GM15510 (cell line): ENCODE measurements around the gene ACSF3.

Source experiments
- POLR2A ChIP-seq: IDR thresholded peaks from 3 replicates; pipeline ENCODE4 v1.6.1; 2011; ENCODE audit warnings: borderline replicate concordance; ENCODE audit not compliant: insufficient read length; ENCODE audit errors: extremely low read depth

The ACSF3 gene

GRCh38 chr16:89096042-89096717 is 2.5 kb downstream of the ACSF3 start:
- no peak for TF ChIP-seq POLR2A

DNA sequence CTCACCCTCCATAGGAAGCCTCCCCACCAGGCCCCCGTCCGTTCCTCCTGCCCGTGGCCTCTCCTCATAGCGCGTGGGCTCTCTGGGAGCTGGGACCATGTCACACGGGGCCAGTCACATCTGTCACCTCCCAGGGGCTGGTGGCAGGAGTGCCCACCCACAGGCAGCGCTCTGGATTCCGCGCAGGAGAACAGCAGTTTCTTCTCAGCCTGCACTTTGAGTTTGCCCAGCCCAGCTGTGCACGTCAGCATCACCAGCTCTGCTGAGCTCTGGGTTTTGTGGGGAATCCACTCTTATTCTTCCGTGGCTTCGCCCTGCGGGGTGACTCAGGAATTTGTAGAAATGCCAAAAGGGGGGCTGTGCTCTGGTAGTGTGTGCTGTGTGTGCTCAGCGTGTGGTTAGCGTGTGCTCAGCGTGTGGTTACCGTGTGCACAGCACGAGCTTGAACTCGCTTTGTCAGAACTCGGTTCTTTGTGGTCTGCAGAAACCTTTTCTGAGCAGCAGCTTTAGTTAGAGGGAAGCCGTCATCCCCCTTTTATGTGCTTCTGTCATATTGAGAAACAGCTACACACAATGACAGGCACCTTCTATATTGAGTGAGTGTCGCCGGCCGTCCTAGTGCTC is 3.2 kb downstream of the ACSF3 start:
- TF ChIP-seq POLR2A: no peak

DNA sequence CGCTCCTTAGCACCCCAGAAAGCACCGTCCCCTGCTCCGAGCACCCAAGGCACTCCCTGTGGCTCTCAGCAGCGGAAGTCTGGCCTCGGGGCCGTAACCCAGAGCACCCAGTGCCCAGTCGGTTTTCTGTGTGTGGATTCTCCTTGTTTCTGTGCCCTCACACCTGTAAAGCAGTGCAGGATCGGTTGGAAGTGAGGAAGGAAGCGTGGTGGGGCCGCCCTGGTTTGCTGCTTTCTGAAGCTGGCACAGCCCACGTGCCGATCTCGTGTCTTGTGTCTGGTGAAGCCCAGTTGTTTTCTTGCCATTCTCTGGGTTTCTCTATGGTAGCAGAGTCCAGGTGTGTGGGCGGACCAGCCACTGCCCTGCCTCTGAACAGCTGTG is 3.7 kb downstream of the ACSF3 start:
- TF ChIP-seq POLR2A: no peak

DNA sequence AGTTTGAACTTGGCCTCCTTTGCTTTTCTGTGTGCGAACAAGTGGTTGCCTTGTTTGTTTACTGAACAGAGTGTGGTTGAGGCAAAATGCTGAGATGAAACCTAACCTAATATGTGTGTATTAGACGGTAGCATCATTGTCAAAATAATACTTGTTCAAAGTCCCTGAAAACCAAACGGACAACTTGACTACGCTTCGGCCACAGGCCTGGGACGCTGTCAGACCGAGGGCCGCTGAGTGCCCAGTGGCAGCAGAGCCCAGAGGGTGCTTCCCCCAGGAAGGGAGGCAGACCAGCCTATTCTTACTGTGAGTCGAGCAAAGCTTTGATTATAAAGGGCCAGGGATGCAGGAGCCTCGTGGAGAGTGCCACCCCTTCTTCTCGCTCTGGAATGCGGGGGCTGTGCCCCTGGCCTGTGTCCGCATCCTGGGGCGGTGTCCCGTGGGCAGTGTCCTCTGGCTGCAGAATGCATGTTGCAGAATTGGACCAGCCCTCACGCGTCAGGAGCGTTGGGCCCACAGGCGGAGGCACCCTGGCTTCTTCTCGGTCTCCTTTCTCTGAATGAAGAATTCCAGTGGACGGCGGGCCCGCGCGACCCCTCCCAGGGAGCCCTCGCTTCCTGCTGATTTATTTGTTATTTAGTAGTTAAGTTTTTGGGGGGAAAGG is 5.2 kb downstream of the ACSF3 start:
- no peak for TF ChIP-seq POLR2A

DNA sequence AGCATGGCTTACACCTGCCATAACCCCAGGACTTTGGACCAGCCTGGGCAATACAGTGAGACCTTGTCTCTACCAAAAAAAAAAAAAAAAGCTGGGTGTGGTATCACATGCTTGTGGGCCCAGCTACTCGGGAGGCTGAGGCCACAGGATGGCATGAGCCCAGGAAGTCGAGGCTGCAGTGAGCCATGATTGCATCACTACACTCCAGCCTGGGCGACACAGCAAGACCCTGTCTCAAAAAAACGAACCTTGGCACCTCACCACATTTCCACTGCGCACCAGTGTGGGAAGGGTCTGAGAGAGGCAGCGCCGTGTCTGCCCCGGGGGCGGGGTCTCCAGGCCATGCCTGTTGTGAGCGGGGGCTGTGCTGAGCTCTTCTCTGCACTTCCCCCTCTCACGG is 6.3 kb downstream of the ACSF3 start:
- no peak for TF ChIP-seq POLR2A

- no peak for TF ChIP-seq POLR2A
Observed at GRCh38 chr16:89100601-89101302, 7.1 kb downstream of the ACSF3 start.

DNA sequence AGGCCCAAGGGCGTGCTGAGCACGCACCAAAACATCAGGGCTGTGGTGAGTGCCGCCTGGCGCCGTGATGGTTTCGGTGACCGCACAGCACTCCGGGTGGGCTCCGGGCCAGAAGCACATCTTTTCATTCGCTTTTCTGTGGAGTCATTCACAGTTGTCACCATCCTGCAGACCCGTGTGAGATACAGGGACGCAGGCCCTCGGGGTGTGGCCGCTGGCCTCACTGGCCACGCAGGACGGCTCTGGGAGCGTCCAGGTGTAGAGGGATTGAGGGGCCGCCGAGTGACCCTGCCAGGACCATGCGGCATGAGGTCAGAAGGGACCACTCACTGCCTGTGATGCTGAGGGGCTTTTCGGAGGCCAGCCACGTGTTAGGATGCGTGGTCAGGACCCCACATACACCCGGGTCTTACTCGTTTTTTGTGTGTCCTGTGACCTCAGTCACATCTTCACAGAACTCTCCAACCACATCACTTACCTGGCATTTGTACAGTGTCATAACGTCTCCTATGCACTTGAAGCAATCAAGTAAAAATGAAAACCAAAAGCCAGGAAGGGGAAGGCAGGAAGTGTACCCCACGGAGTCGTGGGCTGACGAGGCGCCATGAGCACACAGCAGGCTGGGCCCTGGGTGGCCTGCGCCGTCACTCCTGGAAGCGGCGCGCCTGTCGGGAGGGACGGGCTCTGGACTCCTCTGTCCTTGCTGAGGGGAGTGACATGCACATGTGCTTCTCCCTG is 7.8 kb downstream of the ACSF3 start:
- TF ChIP-seq POLR2A: no peak

- no peak for TF ChIP-seq POLR2A
Observed at GRCh38 chr16:89102041-89102471, 8.4 kb downstream of the ACSF3 start.

DNA sequence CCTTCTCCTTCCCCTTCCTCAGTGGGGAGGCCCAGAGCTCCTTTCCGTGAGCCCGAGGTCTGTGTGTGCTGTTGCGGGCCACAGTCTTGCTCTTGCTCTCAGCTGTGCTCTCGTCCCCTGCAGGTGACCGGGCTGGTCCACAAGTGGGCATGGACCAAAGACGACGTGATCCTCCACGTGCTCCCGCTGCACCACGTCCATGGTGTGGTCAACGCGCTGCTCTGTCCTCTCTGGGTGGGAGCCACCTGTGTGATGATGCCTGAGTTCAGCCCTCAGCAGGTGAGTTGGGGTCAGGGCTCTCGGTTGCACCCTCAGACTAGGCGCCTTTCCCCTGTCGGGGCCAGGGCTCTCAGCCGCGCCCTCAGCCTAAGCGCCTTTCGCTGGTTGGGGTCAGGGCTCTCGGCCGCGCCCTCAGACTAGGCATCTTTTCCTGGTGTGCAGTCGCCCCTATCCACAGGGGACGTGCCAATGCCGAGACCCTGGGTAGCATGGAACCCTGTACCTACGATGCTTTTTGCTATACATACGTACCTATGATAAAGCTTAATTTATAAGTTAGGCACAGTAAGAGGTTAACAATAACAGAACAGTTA is 8.9 kb downstream of the ACSF3 start:
- no peak for TF ChIP-seq POLR2A

GRCh38 chr16:89103156-89103555 is 9.5 kb downstream of the ACSF3 start:
- no peak for TF ChIP-seq POLR2A

DNA sequence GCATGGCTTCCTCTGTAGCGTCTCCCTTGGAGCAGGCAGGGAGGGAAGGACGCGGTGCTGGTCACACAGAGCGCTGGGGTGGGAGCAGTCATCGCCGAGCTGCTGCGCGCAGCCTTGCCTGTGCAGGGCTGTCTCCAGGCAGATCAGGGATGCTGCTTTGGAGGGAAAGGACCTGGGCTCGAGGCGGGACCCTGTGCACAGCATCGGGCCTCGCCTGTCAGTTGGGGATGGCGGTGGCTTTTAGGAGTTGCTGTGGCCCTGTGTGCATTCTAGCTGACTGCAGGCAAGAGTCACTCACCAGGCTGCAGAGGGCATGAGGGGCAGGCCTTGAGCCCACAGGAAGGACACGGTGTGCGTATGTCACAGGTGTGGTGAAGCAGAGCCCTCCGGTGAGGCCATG is 10.1 kb downstream of the ACSF3 start:
- TF ChIP-seq POLR2A: no peak

DNA sequence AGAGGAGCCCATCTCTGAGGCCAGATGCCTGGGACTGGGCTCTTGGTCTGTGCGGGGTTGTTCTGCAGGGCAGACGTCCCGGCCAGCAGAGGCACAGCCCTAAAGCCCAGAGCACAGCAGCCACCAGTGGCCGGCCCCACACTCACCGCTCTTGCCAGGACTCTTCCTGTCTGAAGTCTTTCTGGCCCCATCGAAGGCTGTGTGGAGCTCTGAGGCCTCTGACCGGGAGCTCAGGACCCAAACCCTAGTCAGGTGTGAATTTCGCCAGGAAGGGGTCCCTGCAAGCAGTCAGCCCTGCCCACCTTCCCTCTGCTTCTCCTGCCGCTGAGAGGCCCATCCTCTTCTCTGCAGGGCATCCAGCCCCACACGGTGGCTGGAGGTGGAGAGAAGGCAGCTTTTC is 10.7 kb downstream of the ACSF3 start:
- no peak for TF ChIP-seq POLR2A

- no peak for TF ChIP-seq POLR2A
Observed at GRCh38 chr16:89104930-89105571, 11.4 kb downstream of the ACSF3 start.
